HG03342 (cell line): Measurements from ENCODE around the gene HMGXB3.
"Not testable (repeated sequence)": the region's sequence is repeated elsewhere in the genome, so short reads cannot be mapped to it uniquely, and the experiment has no call there.

Source experiments
- ATAC-seq: cut with Tn5 transposase; IDR thresholded peaks from one replicate; pipeline ENCODE4 v1.9.1; 2021; ENCODE audit warnings: mild to moderate bottlenecking, moderate library complexity; ENCODE audit not compliant: unreplicated experiment

Gene HMGXB3

GRCh38 chr5:150050172-150050811, 49.8 kb downstream of the HMGXB3 start:
- ATAC-seq, result not testable (repeated sequence)

DNA sequence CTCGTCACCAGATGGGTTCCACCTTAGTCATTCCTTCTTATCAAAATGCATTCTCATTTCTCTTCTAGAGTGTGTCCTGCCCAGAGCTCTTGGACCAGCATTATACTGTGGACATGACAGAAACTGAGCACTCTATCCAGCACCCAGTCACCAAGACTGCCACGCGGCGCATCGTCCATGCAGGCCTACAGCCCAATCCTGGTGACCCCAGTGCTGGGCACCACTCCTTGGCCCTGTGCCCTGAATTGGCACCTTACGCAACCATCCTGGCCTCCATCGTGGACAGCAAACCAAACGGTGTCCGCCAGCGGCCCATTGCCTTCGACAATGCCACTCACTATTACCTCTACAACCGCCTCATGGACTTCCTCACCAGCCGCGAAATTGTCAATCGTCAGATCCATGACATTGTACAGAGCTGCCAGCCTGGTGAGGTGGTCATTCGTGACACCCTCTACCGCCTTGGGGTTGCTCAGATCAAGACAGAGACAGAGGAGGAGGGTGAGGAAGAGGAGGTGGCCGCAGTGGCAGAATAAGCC, 51.2 kb downstream of the HMGXB3 start:
- ATAC-seq, result no peak

DNA sequence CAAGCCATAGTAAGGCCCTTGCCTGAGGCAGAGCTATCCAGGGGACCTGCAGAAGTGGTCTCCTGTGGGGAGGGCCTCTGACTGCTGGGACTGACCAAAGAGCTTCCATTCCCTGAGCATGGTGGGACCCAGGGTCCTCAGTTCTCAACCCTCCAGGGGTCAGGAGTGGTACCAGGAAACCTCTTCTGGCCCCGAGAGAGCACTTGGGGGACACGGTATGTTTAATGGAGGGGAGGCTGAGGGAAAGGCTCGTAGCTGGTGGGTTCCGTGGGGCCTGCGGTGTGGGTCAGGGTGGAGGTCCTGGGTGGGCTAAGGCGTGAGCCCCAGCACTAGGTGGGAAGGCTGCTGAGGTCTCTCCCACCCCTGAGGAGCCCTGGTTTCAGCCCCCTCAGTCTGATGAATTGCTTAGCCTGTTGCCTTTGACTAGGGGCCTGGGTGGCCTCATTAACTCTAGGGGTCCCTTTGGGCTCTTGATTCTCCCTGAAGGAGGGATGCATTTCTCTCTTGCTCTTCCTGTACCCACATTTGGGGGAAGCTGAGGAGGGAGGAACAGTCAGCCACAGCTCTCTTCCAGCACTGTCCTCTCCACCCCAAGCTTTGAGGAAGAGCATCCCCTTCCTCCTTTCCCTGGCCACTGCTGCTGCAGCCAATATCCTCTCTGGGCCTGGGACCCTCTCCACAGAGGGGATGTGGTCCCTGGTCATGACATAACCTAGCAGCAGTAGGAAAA, 51.9 kb downstream of the HMGXB3 start:
- ATAC-seq, result no peak

GRCh38 chr5:150052956-150053712, 52.6 kb downstream of the HMGXB3 start:
- ATAC-seq, result no peak

DNA sequence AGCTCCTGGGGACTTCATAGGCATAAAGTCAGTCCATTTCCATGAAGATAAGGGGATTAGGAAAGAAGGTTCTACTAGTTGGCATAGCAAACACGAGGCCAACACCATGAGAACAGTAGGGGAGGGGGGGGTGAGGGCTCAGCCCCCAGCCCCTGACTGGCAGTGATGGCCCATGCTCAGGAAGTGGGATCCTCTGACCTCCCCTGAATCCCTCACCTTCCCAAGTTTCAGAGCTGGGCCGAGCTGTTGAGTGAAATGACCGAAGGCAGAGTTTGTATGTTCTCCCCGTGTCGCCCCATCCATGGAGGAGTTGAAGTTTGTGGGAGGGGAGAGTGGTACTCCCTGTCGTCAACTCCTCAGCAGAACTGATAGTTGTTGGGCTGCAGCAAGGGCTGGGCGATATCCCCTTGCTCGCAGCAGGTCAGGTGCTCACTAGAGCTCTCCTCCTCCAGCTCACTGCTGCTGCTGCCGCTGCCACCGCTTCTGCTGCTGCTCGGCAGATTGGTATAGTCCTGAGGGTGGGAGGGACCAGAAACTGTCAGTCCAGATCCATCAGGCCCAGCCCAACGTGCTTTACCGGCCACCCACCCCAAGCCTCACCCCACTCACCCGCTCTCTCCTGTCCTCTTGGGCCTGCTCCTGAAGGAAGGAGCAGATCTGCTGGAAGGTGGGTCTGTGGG, 53.3 kb downstream of the HMGXB3 start:
- no peak for ATAC-seq

DNA sequence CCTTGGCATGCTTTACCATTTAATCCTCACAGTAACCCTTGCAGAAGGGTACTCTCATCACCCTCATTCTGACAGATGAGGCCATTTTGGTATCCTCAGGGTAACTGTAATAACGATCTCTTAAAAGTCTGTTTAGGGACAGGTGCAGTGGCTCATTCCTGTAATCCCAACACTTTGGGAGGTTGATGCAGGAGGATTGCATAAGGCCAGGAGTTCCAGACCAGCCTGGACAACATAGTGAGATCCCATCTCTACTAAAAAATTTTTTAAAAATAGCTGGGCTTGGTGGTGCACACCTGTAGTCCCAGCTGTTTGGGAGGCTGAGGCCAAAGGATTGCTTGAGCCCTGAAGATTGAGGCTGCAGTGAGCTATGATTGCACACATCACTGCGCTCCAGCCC, 54.0 kb downstream of the HMGXB3 start:
- no peak for ATAC-seq

GRCh38 chr5:150055326-150056074, 55.0 kb downstream of the HMGXB3 start:
- ATAC-seq, result no peak

DNA sequence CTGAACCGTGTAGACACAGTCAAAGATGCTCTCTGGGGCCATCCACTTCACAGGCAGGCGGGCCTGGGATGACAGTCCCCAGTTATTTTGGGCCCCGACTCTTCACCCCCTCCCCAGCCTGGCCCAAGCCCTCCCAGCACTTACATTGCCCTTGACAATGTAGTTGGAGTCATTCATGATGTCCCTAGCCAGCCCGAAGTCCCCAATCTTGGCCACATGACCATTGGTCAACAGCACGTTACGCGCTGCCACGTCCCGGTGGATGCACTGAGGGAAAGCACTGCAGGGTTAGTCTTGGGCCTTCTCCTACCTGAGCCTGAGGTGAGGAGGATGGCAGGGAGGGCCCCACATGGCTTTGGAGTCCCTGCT, 55.5 kb downstream of the HMGXB3 start:
- ATAC-seq, result no peak

DNA sequence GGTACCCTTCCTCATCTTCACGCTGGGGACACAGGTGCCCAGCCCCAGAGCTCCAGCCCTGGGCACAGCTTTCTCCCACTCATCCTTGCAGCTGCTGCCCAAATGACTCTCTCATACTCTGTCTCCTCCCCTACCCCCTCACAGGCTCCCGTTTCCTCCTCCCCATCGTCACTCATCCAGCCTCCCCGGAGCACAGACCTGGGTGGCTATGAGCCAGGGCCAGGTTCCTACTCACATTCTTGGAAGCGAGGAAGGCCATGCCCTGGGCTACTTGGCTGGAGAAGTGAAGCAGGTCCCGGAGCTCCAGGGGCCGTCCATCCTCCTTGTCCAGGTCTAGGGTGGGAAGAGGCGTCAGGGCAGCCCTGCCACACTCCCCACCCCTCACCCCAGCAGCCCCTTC, 56.5 kb downstream of the HMGXB3 start:
- ATAC-seq, result no peak

DNA sequence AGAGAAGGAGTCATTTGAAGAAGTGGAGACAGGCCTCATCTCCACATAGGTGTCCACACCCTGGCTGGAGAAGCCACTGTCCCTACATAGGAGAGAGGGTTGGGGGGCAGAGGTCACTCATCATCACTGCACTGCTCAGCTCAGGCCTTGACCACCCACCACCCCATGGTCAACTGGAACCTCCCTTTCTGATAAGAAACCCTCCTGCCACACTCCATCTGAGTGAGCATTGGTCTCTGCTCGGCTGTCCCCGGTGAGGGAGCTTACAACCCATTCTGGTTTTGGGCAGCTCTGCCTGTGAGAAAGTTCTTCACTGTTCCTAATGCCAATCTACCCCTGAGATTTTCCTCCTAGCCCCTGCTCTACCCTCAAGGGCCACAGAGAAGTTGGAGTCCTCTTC, 57.0 kb downstream of the HMGXB3 start:
- no peak for ATAC-seq

GRCh38 chr5:150057996-150058395, 57.5 kb downstream of the HMGXB3 start:
- no peak for ATAC-seq

- no peak for ATAC-seq
Observed at GRCh38 chr5:150058480-150059126, 58.1 kb downstream of the HMGXB3 start.

DNA sequence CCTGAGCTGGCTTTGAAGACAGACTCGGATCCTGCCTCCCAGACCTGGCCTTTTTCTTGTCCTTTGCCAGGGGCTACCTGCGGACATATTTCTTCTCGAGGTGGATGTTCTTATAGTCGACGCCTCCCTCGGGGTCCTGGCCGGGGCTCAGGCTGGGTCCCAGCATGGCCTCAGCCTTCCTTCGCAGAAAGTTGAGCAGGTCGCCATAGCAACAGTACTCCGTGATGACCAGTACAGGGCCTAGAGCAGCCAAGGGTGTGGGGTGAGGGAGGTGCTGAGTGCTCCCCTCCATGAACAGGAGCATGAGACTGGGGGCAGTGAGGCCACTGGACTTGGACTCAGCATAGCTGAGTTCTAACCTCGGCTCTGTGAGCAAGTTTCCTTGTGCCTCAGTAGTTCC, 59.1 kb downstream of the HMGXB3 start:
- no peak for ATAC-seq

DNA sequence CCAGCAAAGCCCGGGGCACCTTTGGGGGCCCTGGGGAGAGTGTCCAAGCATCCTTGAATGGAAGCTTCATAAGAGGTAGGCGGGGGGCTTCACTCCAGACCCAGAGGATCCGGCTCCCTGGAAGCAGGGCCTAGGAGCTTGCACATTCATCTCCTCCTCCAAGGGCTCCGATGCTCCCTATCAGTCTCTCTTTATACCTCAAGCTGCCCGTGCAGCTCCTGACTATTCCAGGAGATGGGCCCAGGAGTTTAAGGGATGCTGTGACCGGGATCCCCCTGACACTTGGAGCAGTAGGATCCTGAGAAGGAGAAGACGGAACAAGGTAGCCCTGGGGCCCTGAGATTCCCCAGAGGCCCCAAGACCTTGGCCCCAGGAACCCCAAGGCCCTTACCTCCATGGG, 59.9 kb downstream of the HMGXB3 start:
- no peak for ATAC-seq

GRCh38 chr5:150061538-150061995, 61.0 kb downstream of the HMGXB3 start:
- no peak for ATAC-seq

DNA sequence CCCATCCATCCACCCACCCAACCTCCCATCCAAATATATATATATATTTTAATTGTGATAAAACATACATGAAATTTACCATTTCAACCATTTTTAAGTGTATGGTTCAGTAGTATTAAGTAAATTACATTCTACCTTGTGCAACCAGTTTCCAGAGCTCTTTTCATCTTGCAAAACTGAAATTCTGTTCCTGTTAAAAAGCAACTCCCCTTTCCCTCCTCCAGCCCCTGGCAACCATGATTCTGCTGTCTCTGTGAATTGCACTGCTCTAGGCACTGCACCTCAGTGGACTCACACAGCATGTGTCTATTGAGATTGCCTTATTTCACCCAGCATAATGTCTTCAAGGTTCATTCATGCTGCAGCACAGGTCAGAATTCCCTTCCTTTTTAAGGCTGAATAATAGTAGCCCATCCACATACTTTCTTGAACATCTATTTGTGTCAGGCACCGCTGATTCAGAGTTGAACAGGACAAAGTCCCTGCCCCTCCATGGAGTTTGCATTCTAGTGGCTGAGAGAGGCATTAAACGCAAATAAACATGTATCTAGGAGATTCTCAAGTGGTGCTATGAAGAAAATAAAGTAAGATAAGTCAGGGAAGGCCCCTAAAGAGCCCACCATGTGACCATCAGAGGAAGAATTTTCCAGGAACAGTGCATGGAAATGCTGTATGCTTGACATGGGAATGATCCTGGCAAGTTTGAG, 61.8 kb downstream of the HMGXB3 start:
- no peak for ATAC-seq

DNA sequence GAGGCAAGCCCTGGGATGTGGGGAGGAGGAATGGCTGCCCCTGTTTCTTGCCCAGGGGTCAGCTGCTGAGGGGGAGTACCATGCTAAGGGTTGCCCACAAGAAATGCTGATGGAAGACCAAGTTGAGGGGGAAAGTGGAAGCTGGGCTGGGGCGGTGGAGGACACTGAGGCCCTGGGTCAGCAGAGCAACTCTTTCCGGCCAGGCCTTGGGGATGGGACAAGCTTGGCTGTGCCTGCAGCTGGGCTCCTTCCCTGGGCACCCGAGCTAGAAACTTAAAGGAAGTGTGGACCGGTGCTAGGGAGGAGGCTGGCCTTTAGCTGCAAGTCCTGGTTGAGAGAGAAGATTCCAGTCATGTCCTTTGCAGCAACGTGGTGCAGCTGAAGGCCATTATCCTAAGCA, 63.1 kb downstream of the HMGXB3 start:
- no peak for ATAC-seq

DNA sequence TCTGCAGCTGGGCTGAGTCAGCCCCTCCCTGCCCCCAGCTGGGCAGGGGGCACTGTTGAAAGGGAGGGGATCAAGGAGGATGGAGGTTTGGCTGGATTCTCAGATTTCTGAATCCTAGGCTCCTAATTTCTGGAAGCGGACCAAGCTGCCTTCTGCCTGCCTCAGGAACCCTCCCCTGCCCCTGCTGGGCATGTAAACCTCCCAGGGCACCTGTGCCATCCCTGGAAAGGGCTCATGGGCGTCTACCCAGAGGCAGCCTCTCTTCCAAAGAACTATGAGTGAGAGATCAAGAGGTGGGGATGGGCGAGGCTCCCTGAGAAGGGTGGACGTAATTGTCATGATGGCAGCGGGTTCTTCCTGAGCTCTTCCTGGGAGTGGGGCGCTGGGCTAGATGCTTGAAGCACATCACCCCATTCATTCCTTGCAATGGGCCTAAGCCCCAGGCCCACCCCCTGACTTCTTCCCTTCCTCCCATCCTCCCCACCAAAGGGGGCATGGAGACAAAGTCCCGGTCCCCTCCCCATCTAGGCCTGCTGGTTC, 64.2 kb downstream of the HMGXB3 start:
- no peak for ATAC-seq

DNA sequence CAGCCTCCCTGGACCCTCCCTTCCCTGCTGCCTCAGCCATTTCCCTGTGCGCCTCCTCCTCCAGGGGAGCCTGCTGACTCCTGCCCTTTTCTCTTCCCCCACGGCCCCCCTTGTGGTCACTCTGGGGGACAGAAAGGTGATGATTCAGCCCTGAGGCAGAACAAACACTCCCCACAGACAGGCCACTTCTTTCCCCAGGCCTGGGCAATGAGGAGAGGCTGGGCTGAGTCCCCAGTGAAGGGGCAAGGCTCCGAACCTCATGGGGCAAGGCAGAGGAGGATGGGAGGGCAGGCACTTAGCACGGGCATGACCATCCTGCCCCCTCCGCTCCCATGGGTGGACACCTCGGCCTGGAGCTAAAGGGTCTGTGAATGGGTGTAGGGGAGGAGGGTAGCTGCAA, 64.8 kb downstream of the HMGXB3 start:
- ATAC-seq, result no peak
